H9 (cell line): ENCODE data around the gene KLHL28. TPM values are rescaled to one million over a fixed set of nuclear protein-coding genes. Genes with fewer than 3 reads are reported as not detected.
A peak's percentile ranks its signal among the peaks of the same experiment; 100 is the strongest.

ENCODE experiments used
- DNase-seq: peaks from one replicate; pipeline ENCODE4 v3.0.0-alpha.2; 2017
- H2AFZ ChIP-seq: one replicate; pipeline ENCODE4 v1.6.1; 2013; ENCODE audit warnings: mild to moderate bottlenecking, low read length, control low read depth, moderate library complexity
- H2AK5ac ChIP-seq: 2 replicates; pipeline ENCODE4 v1.6.1; 2013; ENCODE audit warnings: low read length, control low read depth, mixed read lengths; ENCODE audit not compliant: insufficient read length
- H2BK120ac ChIP-seq: one replicate; pipeline ENCODE4 v1.6.1; 2013; ENCODE audit warnings: low read depth, mild to moderate bottlenecking, low read length, control low read depth, inconsistent platforms; ENCODE audit not compliant: poor library complexity, severe bottlenecking
- H2BK12ac ChIP-seq: 2 replicates; pipeline ENCODE4 v1.6.1; 2013; ENCODE audit warnings: low read length, control low read depth, mixed read lengths, low read depth; ENCODE audit not compliant: insufficient read length
- H2BK15ac ChIP-seq: 2 replicates; pipeline ENCODE4 v1.6.1; 2013; ENCODE audit warnings: low read depth, low read length, control low read depth
- H2BK20ac ChIP-seq: one replicate; pipeline ENCODE4 v1.6.1; 2013; ENCODE audit warnings: low read depth, mild to moderate bottlenecking, low read length, control low read depth, inconsistent platforms; ENCODE audit not compliant: poor library complexity, severe bottlenecking
- H2BK5ac ChIP-seq: 2 replicates; pipeline ENCODE4 v1.6.1; 2013; ENCODE audit warnings: low read length, control low read depth, mixed read lengths; ENCODE audit not compliant: insufficient read length
- H3K14ac ChIP-seq: 2 replicates; pipeline ENCODE4 v1.6.1; 2013; ENCODE audit warnings: low read length, control low read depth; ENCODE audit not compliant: insufficient read depth
- H3K18ac ChIP-seq: 2 replicates; pipeline ENCODE4 v1.6.1; 2013; ENCODE audit warnings: low read depth, mild to moderate bottlenecking, mixed read lengths, low read length, control low read depth; ENCODE audit not compliant: insufficient read length
- H3K23ac ChIP-seq: 2 replicates; pipeline ENCODE4 v1.6.1; 2013; ENCODE audit warnings: low read length, control low read depth, mixed read lengths, low read depth; ENCODE audit not compliant: insufficient read length
- H3K23me2 ChIP-seq: 2 replicates; pipeline ENCODE4 v1.6.1; 2013; ENCODE audit warnings: low read depth, mild to moderate bottlenecking, mixed read lengths, low read length, control low read depth; ENCODE audit not compliant: insufficient read length, poor library complexity, severe bottlenecking
- H3K27ac ChIP-seq: 2 replicates; pipeline ENCODE4 v1.5.1; 2013; ENCODE audit warnings: low read length, control low read depth, mixed read lengths, low read depth; ENCODE audit not compliant: insufficient read length
- H3K27me3 ChIP-seq: 2 replicates; pipeline ENCODE4 v1.6.1; 2013; ENCODE audit warnings: low read length, control low read depth, inconsistent platforms; ENCODE audit not compliant: insufficient read depth
- H3K4ac ChIP-seq: 2 replicates; pipeline ENCODE4 v1.6.1; 2013; ENCODE audit warnings: low read depth, mild to moderate bottlenecking, control low read depth, inconsistent platforms, low read length, moderate library complexity
- H3K4me1 ChIP-seq: 2 replicates; pipeline ENCODE4 v1.6.1; 2013; ENCODE audit warnings: low read length, control low read depth, inconsistent platforms; ENCODE audit not compliant: insufficient read depth
- H3K4me2 ChIP-seq: 2 replicates; pipeline ENCODE4 v1.6.1; 2013; ENCODE audit warnings: low read length, control low read depth, mixed read lengths; ENCODE audit not compliant: insufficient read length, insufficient read depth
- H3K56ac ChIP-seq: 2 replicates; pipeline ENCODE4 v1.6.1; 2013; ENCODE audit warnings: low read depth, mild to moderate bottlenecking, mixed read lengths, low read length, control low read depth; ENCODE audit not compliant: insufficient read length
- H3K79me1 ChIP-seq: 2 replicates; pipeline ENCODE4 v1.6.1; 2013; ENCODE audit warnings: low read depth, mild to moderate bottlenecking, moderate library complexity, low read length, control low read depth, inconsistent platforms; ENCODE audit not compliant: insufficient read depth, poor library complexity, severe bottlenecking
- H3K79me2 ChIP-seq: 2 replicates; pipeline ENCODE4 v1.6.1; 2013; ENCODE audit warnings: low read length, control low read depth, inconsistent platforms; ENCODE audit not compliant: insufficient read depth
- H3K9ac ChIP-seq: 2 replicates; pipeline ENCODE4 v1.6.1; 2013; ENCODE audit warnings: low read length, control low read depth, mixed read lengths; ENCODE audit not compliant: insufficient read length; ENCODE audit errors: extremely low read depth
- H3K9me3 ChIP-seq: one replicate; pipeline ENCODE4 v1.6.1; 2013; ENCODE audit warnings: low read depth, low read length, inconsistent platforms; ENCODE audit not compliant: control insufficient read depth
- H3T11ph ChIP-seq: one replicate; pipeline ENCODE4 v1.6.1; 2013; ENCODE audit warnings: mild to moderate bottlenecking, low read length, control low read depth, inconsistent platforms
- H4K20me1 ChIP-seq: one replicate; pipeline ENCODE4 v1.6.1; 2013; ENCODE audit not compliant: control insufficient read depth, insufficient read length, insufficient read depth
- H4K5ac ChIP-seq: 2 replicates; pipeline ENCODE4 v1.6.1; 2013; ENCODE audit warnings: low read depth, mild to moderate bottlenecking, mixed read lengths, low read length, control low read depth; ENCODE audit not compliant: insufficient read length
- H4K8ac ChIP-seq: replicated peaks from 2 replicates; pipeline ENCODE4 v1.6.1; 2013; ENCODE audit warnings: low read length, control low read depth, mixed read lengths, low read depth; ENCODE audit not compliant: insufficient read length
- H4K91ac ChIP-seq: 2 replicates; pipeline ENCODE4 v1.6.1; 2013; ENCODE audit warnings: low read depth, mild to moderate bottlenecking, moderate library complexity, mixed read lengths, low read length, control low read depth; ENCODE audit not compliant: insufficient read length
- H3K27ac Mint-ChIP-seq, 3 experiments: 2 replicates in 2 of 3; 3 replicates in 1 of 3; pipeline ENCODE4 v1.8.0; 2020 to 2021; ENCODE audit warnings: mixed read lengths in 3 of 3, mild to moderate bottlenecking in 1 of 3, moderate library complexity in 1 of 3
- H3K27me3 Mint-ChIP-seq: 2 replicates; pipeline ENCODE4 v1.8.0; 2021; ENCODE audit warnings: low read depth, mild to moderate bottlenecking, moderate library complexity, mixed read lengths
- H3K36me3 Mint-ChIP-seq, 3 experiments: 2 replicates in 2 of 3; 3 replicates in 1 of 3; pipeline ENCODE4 v1.8.0; 2020 to 2021; ENCODE audit warnings: low read depth in 3 of 3, mixed read lengths in 3 of 3; ENCODE audit not compliant: insufficient read depth in 1 of 3
- H3K4me1 Mint-ChIP-seq, 2 experiments: 2 replicates each; pipeline ENCODE4 v1.8.0; 2020; ENCODE audit warnings: mixed read lengths in 2 of 2
- H3K4me3 Mint-ChIP-seq, 2 experiments: 2 replicates in 1 of 2; 3 replicates in 1 of 2; pipeline ENCODE4 v1.8.0; 2020 to 2021; ENCODE audit warnings: mild to moderate bottlenecking in 2 of 2, mixed read lengths in 2 of 2, moderate library complexity in 1 of 2
- H3K9me3 Mint-ChIP-seq, 2 experiments: 2 replicates in 1 of 2; 3 replicates in 1 of 2; pipeline ENCODE4 v1.8.0; 2020; ENCODE audit warnings: mild to moderate bottlenecking in 2 of 2, mixed read lengths in 2 of 2, moderate library complexity in 1 of 2
- CTCF ChIP-seq: fragments of 200-600 bp; sonication (generic); conservative IDR thresholded peaks from 3 replicates; pipeline ENCODE4 v1.8.0; 2021; ENCODE audit warnings: antibody characterized with exemption, mild to moderate bottlenecking
- WGBS: extraction: QIAGEN DNeasy Blood & Tissue Kit; methylation state at CpG from one replicate; pipeline ENCODE4 v1.1.7; 2013; ENCODE audit warnings: missing lambda C conversion rate, low lambda C conversion rate, mixed read lengths; ENCODE audit not compliant: insufficient read length; ENCODE audit errors: extremely low coverage; 5-methylcytosine and 5-hydroxymethylcytosine counted together
- total RNA-seq: library from RNA; stranded (reverse); gene quantifications from 2 replicates; pipeline ENCODE4 v1.2.1, GENCODE V29; 2021

The KLHL28 gene
- total RNA-seq, 1 experiment from 2014 or later, result 10.2 TPM

GRCh38 chr14:44982594-44982993 is 20.8 kb upstream of the KLHL28 start:
- H2AFZ ChIP-seq, result no peak overlapping the region
- H4K5ac ChIP-seq, result no peak overlapping the region
- H2BK15ac ChIP-seq, result no peak overlapping the region
- Mint-ChIP-seq H3K27me3 (no peaks in the 10 kb centered on the region), H3K4me1 (no peaks in the 10 kb centered on the region), H3K36me3 (no peaks in the 10 kb centered on the region), H3K4me3 (no peak overlapping the region), H3K27ac (peak overlapping the region in 1 of 3 experiments; percentile 12; a peak in 1 of 7 replicates), H3K9me3 (no peaks in the 10 kb centered on the region)
- H3K9ac ChIP-seq, result no peak overlapping the region
- H3K18ac ChIP-seq, result no peak overlapping the region
- WGBS, result no CpG with 5 or more reads among the region's 2 CpGs
- H3K27me3 ChIP-seq, result no peaks in the 10 kb centered on the region
- no peak overlapping the region for H2BK120ac ChIP-seq
- no peak for TF ChIP-seq CTCF
- no peak overlapping the region for H3K14ac ChIP-seq
- H2BK20ac ChIP-seq, result no peak overlapping the region
- DNase-seq, result no peak
- no peak overlapping the region for H2BK5ac ChIP-seq
- H3K4me1 ChIP-seq, result no peaks in the 10 kb centered on the region
- H3K4ac ChIP-seq, result no peak overlapping the region
- no peak overlapping the region for H4K8ac ChIP-seq
- H4K91ac ChIP-seq, result no peak overlapping the region
- no peak overlapping the region for H3K23ac ChIP-seq
- no peaks in the 10 kb centered on the region for H3K79me1 ChIP-seq
- H3K27ac ChIP-seq, result no peak overlapping the region
- no peak overlapping the region for H3T11ph ChIP-seq
- H3K23me2 ChIP-seq, result no peaks in the 10 kb centered on the region
- no peak overlapping the region for H2AK5ac ChIP-seq
- no peaks in the 10 kb centered on the region for H4K20me1 ChIP-seq
- no peak overlapping the region for H2BK12ac ChIP-seq
- no peak overlapping the region for H3K56ac ChIP-seq
- H3K4me2 ChIP-seq, result no peak overlapping the region
- H3K9me3 ChIP-seq, result no peaks in the 10 kb centered on the region
- peaks cover 1% of the 10 kb centered on the region; the same call in 1 of the 2 replicates for H3K79me2 ChIP-seq
